ENCODE data around the gene SNORC. TPM values are rescaled to one million over a fixed set of nuclear protein-coding genes. Genes with fewer than 3 reads are reported as not detected.

The SNORC gene
- total and polyA plus RNA-seq, 2 donors (not counting 1 experiment from before 2014, with no cell fraction given), result 0.91 to 0.94 TPM

DNA sequence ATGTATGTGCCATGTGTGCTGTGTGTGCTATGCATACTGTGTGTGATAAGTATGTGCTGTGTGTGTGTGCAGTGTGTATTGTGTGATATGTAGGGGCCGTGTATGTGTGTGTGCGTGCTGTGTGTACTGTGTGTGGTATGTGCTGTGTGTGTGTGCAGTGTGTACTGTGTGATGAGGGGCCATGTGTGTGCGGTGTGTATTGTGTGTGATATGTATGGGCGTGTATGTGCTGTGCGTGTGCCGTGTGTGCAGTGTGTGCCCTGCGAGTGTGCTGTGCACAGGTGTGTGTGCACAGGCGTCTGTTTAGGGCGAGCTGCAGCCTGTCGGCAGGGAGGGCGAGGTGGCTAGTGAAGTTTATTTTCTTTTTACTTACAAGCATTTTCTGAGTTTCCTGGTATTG, 16.1 kb downstream of the SNORC start:
- Histone ChIP-seq H3K9ac (ENCODE audit: low read length) (no peak overlapping the region), H3K79me2 (ENCODE audit: control insufficient read depth, insufficient read depth, low read length) (no peaks in the 10 kb centered on the region), H2AFZ (ENCODE audit: insufficient read depth, low read depth, low read length, poor library complexity, severe bottlenecking) (no peak overlapping the region), H3K27me3 (replicated peaks in 1 of 4; ENCODE audit: control extremely low read depth in 1 of 4, control insufficient read depth in 3 of 4, insufficient read depth in 4 of 4, low read length in 3 of 4) (peaks cover 0 to 8% (median 0%) of the 10 kb centered on the region in 4 experiments), H3K4me1 (ENCODE audit: control insufficient read depth in 2 of 2, insufficient read depth in 2 of 2, low read length in 2 of 2) (no peaks in the 10 kb centered on the region), H3K9me3 (ENCODE audit: control extremely low read depth in 1 of 3, control insufficient read depth in 2 of 3, insufficient read depth in 1 of 3, low read length in 2 of 3) (no peaks in the 10 kb centered on the region), H3K4me3 (ENCODE audit: control extremely low read depth in 1 of 5, extremely low read depth in 1 of 5, insufficient read depth in 1 of 5, low read depth in 2 of 5, low read length in 4 of 5) (no peak overlapping the region), H3K36me3 (replicated peaks in 1 of 2; ENCODE audit: control extremely low read depth in 1 of 2, control insufficient read depth in 1 of 2, extremely low read depth in 1 of 2, insufficient read depth in 2 of 2, low read length in 1 of 2) (no peaks in the 10 kb centered on the region), H4K20me1 (ENCODE audit: control insufficient read depth, insufficient read depth, low read length, poor library complexity, severe bottlenecking) (no peaks in the 10 kb centered on the region), H3K4me2 (replicated peaks; ENCODE audit: low read depth, low read length, poor library complexity, severe bottlenecking) (no peak overlapping the region), H3K27ac (ENCODE audit: low read length in 2 of 2) (no peak overlapping the region)
- Mint-ChIP-seq H3K27ac (no peak overlapping the region), H3K9me3 (ENCODE audit: insufficient read depth) (no peaks in the 10 kb centered on the region), H3K4me1 (no peaks in the 10 kb centered on the region), H3K27me3 (peaks cover 15% of the 10 kb centered on the region), H3K4me3 (no peak overlapping the region)
- ATAC-seq (ENCODE audit: low read depth) (no peak), DNase-seq (no peak)
- ChIA-PET POLR2A (no interaction called here), CTCF (interaction anchor here (1.0 kb wide), 1 partner anchor 22 kb away, joined by 3 read pairs; no protein-coding TSS in a partner anchor)
- intact Hi-C loops (cut with micrococcal nuclease), result no loop called here
- 100% methylated on average over 7 of the region's 11 CpGs for WGBS (ENCODE audit: insufficient coverage)
- TF ChIP-seq, protein P1, sequence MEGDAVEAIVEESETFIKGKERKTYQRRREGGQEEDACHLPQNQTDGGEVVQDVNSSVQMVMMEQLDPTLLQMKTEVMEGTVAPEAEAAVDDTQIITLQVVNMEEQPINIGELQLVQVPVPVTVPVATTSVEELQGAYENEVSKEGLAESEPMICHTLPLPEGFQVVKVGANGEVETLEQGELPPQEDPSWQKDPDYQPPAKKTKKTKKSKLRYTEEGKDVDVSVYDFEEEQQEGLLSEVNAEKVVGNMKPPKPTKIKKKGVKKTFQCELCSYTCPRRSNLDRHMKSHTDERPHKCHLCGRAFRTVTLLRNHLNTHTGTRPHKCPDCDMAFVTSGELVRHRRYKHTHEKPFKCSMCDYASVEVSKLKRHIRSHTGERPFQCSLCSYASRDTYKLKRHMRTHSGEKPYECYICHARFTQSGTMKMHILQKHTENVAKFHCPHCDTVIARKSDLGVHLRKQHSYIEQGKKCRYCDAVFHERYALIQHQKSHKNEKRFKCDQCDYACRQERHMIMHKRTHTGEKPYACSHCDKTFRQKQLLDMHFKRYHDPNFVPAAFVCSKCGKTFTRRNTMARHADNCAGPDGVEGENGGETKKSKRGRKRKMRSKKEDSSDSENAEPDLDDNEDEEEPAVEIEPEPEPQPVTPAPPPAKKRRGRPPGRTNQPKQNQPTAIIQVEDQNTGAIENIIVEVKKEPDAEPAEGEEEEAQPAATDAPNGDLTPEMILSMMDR (IDR thresholded peaks at IDR 0.05), result no peak
- no peak for TF ChIP-seq EZH2 (IDR thresholded peaks at IDR 0.05; ENCODE audit: borderline replicate concordance, insufficient read depth, low read depth, low read length, poor library complexity, severe bottlenecking)

DNA sequence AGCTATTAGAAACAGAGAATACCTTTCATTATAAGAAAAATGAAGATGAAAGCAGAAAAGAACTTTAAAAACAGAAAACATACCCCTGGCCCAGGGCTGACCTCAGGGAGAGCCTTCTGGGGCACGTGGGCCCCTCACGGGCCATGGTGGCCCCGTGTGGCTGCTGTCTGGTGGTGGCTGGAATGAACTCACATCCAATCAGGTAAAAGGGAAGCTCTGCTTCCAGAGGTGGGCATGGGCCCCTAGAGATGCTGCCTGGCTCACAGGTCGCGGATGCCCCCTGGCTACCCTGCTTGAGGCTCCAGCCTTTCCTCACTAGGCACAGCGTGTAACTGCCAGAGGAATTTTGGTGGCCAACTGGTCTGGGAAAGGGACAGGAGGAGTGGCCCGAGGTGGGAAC, 16.6 kb downstream of the SNORC start:
- ChIA-PET CTCF (interaction anchor here (1.0 kb wide), 1 partner anchor 21 kb away, joined by 3 read pairs; no protein-coding TSS in a partner anchor), POLR2A (no interaction called here)
- Histone ChIP-seq H3K4me3 (ENCODE audit: control extremely low read depth in 1 of 5, extremely low read depth in 1 of 5, insufficient read depth in 1 of 5, low read depth in 2 of 5, low read length in 4 of 5) (no peak overlapping the region), H4K20me1 (ENCODE audit: control insufficient read depth, insufficient read depth, low read length, poor library complexity, severe bottlenecking) (no peaks in the 10 kb centered on the region), H3K4me2 (replicated peaks; ENCODE audit: low read depth, low read length, poor library complexity, severe bottlenecking) (no peak overlapping the region), H3K27ac (ENCODE audit: low read length in 2 of 2) (no peak overlapping the region), H3K79me2 (ENCODE audit: control insufficient read depth, insufficient read depth, low read length) (no peaks in the 10 kb centered on the region), H3K4me1 (ENCODE audit: control insufficient read depth in 2 of 2, insufficient read depth in 2 of 2, low read length in 2 of 2) (no peaks in the 10 kb centered on the region), H3K36me3 (replicated peaks in 1 of 2; ENCODE audit: control extremely low read depth in 1 of 2, control insufficient read depth in 1 of 2, extremely low read depth in 1 of 2, insufficient read depth in 2 of 2, low read length in 1 of 2) (no peaks in the 10 kb centered on the region), H2AFZ (ENCODE audit: insufficient read depth, low read depth, low read length, poor library complexity, severe bottlenecking) (no peak overlapping the region), H3K9ac (ENCODE audit: low read length) (no peak overlapping the region), H3K9me3 (ENCODE audit: control extremely low read depth in 1 of 3, control insufficient read depth in 2 of 3, insufficient read depth in 1 of 3, low read length in 2 of 3) (no peaks in the 10 kb centered on the region), H3K27me3 (replicated peaks in 1 of 4; ENCODE audit: control extremely low read depth in 1 of 4, control insufficient read depth in 3 of 4, insufficient read depth in 4 of 4, low read length in 3 of 4) (peaks cover 0 to 10% (median 0%) of the 10 kb centered on the region in 4 experiments)
- DNase-seq, result no peak
- Mint-ChIP-seq H3K9me3 (ENCODE audit: insufficient read depth) (no peaks in the 10 kb centered on the region), H3K4me1 (no peaks in the 10 kb centered on the region), H3K27me3 (peaks cover 19% of the 10 kb centered on the region), H3K4me3 (no peak overlapping the region), H3K27ac (no peak overlapping the region)
- WGBS (ENCODE audit: insufficient coverage), result 90% methylated on average over 5 of the region's 7 CpGs
- TF ChIP-seq EZH2 (IDR thresholded peaks at IDR 0.05; ENCODE audit: borderline replicate concordance, insufficient read depth, low read depth, low read length, poor library complexity, severe bottlenecking), result no peak
- TF ChIP-seq, protein P1 (IDR thresholded peaks at IDR 0.05), result no peak
- intact Hi-C loops (cut with micrococcal nuclease), result no loop called here
- no peak for ATAC-seq (ENCODE audit: low read depth)
